ENCODE data around the gene CASK. TPM values are rescaled to one million over a fixed set of nuclear protein-coding genes. Genes with fewer than 3 reads are reported as not detected.

CASK gene
- total RNA-seq, 1 experiment from 2014 or later = 33.5 TPM

DNA sequence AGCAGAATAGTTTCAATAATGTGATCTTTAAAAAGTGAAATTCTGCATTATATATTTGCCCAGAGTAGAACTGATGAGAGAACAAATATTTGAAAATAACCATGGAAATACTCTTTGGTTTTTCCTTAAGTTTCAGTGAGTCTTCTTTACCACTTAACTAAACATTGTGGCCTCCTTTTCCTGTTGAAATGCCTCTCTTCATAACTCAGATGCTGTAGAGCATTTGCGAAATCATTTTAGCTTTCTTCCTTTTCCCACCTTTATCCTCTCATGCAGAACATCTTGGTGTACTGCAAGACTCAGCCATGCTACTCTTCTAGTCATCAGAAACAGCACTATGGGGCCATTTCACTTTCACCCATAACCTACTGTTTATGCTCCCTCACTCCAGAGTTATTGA lies 48.2 kb downstream of the CASK start:
- ChIA-PET CTCF (no interaction called here), POLR2A (no interaction called here)
- Histone ChIP-seq H3K36me3 (ENCODE audit: control insufficient read depth, insufficient read depth, low read length) (no peaks in the 10 kb centered on the region), H3K27me3 (ENCODE audit: control insufficient read depth, insufficient read depth, low read length) (no peaks in the 10 kb centered on the region), H3K9me3 (ENCODE audit: control insufficient read depth, insufficient read depth, low read depth, low read length) (no peaks in the 10 kb centered on the region), H3K4me1 (ENCODE audit: control insufficient read depth, insufficient read depth, low read length) (no peaks in the 10 kb centered on the region), H3K4me3 (ENCODE audit: low read depth in 2 of 2, low read length in 2 of 2) (no peak overlapping the region), H3K27ac (ENCODE audit: low read length) (no peak overlapping the region)
- no peak for DNase-seq (ENCODE audit: low read depth, low spot score)
- no peak for ATAC-seq
- no peak for TF ChIP-seq TCF7L2 (IDR thresholded peaks at IDR 0.05; ENCODE audit: low read depth, low read length)
- TF ChIP-seq SIN3A (IDR thresholded peaks at IDR 0.05; ENCODE audit: borderline replicate concordance, insufficient read depth, low read depth, low read length) = no peak
- TF ChIP-seq, protein P1, sequence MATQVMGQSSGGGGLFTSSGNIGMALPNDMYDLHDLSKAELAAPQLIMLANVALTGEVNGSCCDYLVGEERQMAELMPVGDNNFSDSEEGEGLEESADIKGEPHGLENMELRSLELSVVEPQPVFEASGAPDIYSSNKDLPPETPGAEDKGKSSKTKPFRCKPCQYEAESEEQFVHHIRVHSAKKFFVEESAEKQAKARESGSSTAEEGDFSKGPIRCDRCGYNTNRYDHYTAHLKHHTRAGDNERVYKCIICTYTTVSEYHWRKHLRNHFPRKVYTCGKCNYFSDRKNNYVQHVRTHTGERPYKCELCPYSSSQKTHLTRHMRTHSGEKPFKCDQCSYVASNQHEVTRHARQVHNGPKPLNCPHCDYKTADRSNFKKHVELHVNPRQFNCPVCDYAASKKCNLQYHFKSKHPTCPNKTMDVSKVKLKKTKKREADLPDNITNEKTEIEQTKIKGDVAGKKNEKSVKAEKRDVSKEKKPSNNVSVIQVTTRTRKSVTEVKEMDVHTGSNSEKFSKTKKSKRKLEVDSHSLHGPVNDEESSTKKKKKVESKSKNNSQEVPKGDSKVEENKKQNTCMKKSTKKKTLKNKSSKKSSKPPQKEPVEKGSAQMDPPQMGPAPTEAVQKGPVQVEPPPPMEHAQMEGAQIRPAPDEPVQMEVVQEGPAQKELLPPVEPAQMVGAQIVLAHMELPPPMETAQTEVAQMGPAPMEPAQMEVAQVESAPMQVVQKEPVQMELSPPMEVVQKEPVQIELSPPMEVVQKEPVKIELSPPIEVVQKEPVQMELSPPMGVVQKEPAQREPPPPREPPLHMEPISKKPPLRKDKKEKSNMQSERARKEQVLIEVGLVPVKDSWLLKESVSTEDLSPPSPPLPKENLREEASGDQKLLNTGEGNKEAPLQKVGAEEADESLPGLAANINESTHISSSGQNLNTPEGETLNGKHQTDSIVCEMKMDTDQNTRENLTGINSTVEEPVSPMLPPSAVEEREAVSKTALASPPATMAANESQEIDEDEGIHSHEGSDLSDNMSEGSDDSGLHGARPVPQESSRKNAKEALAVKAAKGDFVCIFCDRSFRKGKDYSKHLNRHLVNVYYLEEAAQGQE (IDR thresholded peaks at IDR 0.05; ENCODE audit: insufficient read depth in 1 of 2, low read depth in 2 of 2, low read length in 1 of 2) = no peak
- TF ChIP-seq POLR2AphosphoS5 (IDR thresholded peaks at IDR 0.05; ENCODE audit: low read depth, low read length) = no peak
- TF ChIP-seq, protein P2, sequence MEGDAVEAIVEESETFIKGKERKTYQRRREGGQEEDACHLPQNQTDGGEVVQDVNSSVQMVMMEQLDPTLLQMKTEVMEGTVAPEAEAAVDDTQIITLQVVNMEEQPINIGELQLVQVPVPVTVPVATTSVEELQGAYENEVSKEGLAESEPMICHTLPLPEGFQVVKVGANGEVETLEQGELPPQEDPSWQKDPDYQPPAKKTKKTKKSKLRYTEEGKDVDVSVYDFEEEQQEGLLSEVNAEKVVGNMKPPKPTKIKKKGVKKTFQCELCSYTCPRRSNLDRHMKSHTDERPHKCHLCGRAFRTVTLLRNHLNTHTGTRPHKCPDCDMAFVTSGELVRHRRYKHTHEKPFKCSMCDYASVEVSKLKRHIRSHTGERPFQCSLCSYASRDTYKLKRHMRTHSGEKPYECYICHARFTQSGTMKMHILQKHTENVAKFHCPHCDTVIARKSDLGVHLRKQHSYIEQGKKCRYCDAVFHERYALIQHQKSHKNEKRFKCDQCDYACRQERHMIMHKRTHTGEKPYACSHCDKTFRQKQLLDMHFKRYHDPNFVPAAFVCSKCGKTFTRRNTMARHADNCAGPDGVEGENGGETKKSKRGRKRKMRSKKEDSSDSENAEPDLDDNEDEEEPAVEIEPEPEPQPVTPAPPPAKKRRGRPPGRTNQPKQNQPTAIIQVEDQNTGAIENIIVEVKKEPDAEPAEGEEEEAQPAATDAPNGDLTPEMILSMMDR (IDR thresholded peaks at IDR 0.05) = no peak
- no TSS peak for BruUV-seq (replicated peaks)
- in situ Hi-C loops (cut with HindIII; ENCODE audit: low pct_unique_long_range_greater_than_20kb, low sequenced_read_pairs) (no loop called here), intact Hi-C loops (cut with micrococcal nuclease; ENCODE audit: unreplicated experiment) (no loop called here)

DNA sequence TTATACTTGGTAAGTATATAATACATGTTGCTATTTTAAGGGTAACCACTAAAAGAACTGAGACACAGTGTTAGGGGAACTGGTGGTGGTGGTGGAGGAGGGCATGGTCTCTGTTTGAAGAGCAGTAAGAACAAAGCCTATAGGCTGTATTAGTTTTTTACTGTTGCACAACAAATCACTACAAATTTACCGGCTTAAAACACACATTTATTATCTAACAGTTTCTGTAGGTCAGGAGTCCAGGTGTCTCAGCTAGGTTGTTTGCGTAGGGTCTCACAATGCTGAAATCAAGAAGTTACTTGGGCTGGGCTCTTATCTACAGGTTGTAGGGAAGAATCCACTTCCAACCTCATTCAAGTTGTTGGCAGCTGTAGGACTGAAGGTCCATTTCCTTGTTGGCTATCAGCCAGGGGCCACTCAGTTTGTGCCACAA lies 52.6 kb downstream of the CASK start:
- DNase-seq (ENCODE audit: low read depth, low spot score) (no peak), ATAC-seq (no peak)
- TF ChIP-seq, protein P1 (IDR thresholded peaks at IDR 0.05; ENCODE audit: insufficient read depth in 1 of 2, low read depth in 2 of 2, low read length in 1 of 2) = no peak
- TF ChIP-seq TCF7L2 (IDR thresholded peaks at IDR 0.05; ENCODE audit: low read depth, low read length) = no peak
- TF ChIP-seq POLR2AphosphoS5 (IDR thresholded peaks at IDR 0.05; ENCODE audit: low read depth, low read length) = no peak
- TF ChIP-seq, protein P2 (IDR thresholded peaks at IDR 0.05) = no peak
- TF ChIP-seq SIN3A (IDR thresholded peaks at IDR 0.05; ENCODE audit: borderline replicate concordance, insufficient read depth, low read depth, low read length) = no peak
- no peaks in the 10 kb centered on the region for H3K36me3 ChIP-seq (ENCODE audit: control insufficient read depth, insufficient read depth, low read length)
- ChIA-PET POLR2A (no interaction called here), CTCF (no interaction called here)
- BruUV-seq (replicated peaks) = no TSS peak
- H3K27me3 ChIP-seq (ENCODE audit: control insufficient read depth, insufficient read depth, low read length) = no peaks in the 10 kb centered on the region
- H3K9me3 ChIP-seq (ENCODE audit: control insufficient read depth, insufficient read depth, low read depth, low read length) = no peaks in the 10 kb centered on the region
- intact Hi-C loops (cut with micrococcal nuclease; ENCODE audit: unreplicated experiment) (no loop called here), in situ Hi-C loops (cut with HindIII; ENCODE audit: low pct_unique_long_range_greater_than_20kb, low sequenced_read_pairs) (no loop called here)
- H3K4me3 ChIP-seq (ENCODE audit: low read depth in 2 of 2, low read length in 2 of 2) = no peak overlapping the region
- no peak overlapping the region for H3K27ac ChIP-seq (ENCODE audit: low read length)
- H3K4me1 ChIP-seq (ENCODE audit: control insufficient read depth, insufficient read depth, low read length) = no peaks in the 10 kb centered on the region

Data from Panc1 (cell line).